H9 (cell line): Measurements from ENCODE around the gene TMEM236. TPM values are rescaled to one million over a fixed set of nuclear protein-coding genes. Genes with fewer than 3 reads are reported as not detected.

Experiments used
- DNase-seq: peaks from one replicate; pipeline ENCODE4 v3.0.0-alpha.2; 2017
- H2AFZ ChIP-seq: one replicate; pipeline ENCODE4 v1.6.1; 2013; ENCODE audit warnings: mild to moderate bottlenecking, low read length, control low read depth, moderate library complexity
- H2AK5ac ChIP-seq: 2 replicates; pipeline ENCODE4 v1.6.1; 2013; ENCODE audit warnings: low read length, control low read depth, mixed read lengths; ENCODE audit not compliant: insufficient read length
- H2BK120ac ChIP-seq: one replicate; pipeline ENCODE4 v1.6.1; 2013; ENCODE audit warnings: low read depth, mild to moderate bottlenecking, low read length, control low read depth, inconsistent platforms; ENCODE audit not compliant: poor library complexity, severe bottlenecking
- H2BK12ac ChIP-seq: 2 replicates; pipeline ENCODE4 v1.6.1; 2013; ENCODE audit warnings: low read length, control low read depth, mixed read lengths, low read depth; ENCODE audit not compliant: insufficient read length
- H2BK15ac ChIP-seq: 2 replicates; pipeline ENCODE4 v1.6.1; 2013; ENCODE audit warnings: low read depth, low read length, control low read depth
- H2BK20ac ChIP-seq: one replicate; pipeline ENCODE4 v1.6.1; 2013; ENCODE audit warnings: low read depth, mild to moderate bottlenecking, low read length, control low read depth, inconsistent platforms; ENCODE audit not compliant: poor library complexity, severe bottlenecking
- H2BK5ac ChIP-seq: 2 replicates; pipeline ENCODE4 v1.6.1; 2013; ENCODE audit warnings: low read length, control low read depth, mixed read lengths; ENCODE audit not compliant: insufficient read length
- H3K14ac ChIP-seq: 2 replicates; pipeline ENCODE4 v1.6.1; 2013; ENCODE audit warnings: low read length, control low read depth; ENCODE audit not compliant: insufficient read depth
- H3K18ac ChIP-seq: 2 replicates; pipeline ENCODE4 v1.6.1; 2013; ENCODE audit warnings: low read depth, mild to moderate bottlenecking, mixed read lengths, low read length, control low read depth; ENCODE audit not compliant: insufficient read length
- H3K23ac ChIP-seq: 2 replicates; pipeline ENCODE4 v1.6.1; 2013; ENCODE audit warnings: low read length, control low read depth, mixed read lengths, low read depth; ENCODE audit not compliant: insufficient read length
- H3K23me2 ChIP-seq: 2 replicates; pipeline ENCODE4 v1.6.1; 2013; ENCODE audit warnings: low read depth, mild to moderate bottlenecking, mixed read lengths, low read length, control low read depth; ENCODE audit not compliant: insufficient read length, poor library complexity, severe bottlenecking
- H3K27ac ChIP-seq: 2 replicates; pipeline ENCODE4 v1.5.1; 2013; ENCODE audit warnings: low read length, control low read depth, mixed read lengths, low read depth; ENCODE audit not compliant: insufficient read length
- H3K27me3 ChIP-seq: 2 replicates; pipeline ENCODE4 v1.6.1; 2013; ENCODE audit warnings: low read length, control low read depth, inconsistent platforms; ENCODE audit not compliant: insufficient read depth
- H3K4ac ChIP-seq: 2 replicates; pipeline ENCODE4 v1.6.1; 2013; ENCODE audit warnings: low read depth, mild to moderate bottlenecking, control low read depth, inconsistent platforms, low read length, moderate library complexity
- H3K4me1 ChIP-seq: 2 replicates; pipeline ENCODE4 v1.6.1; 2013; ENCODE audit warnings: low read length, control low read depth, inconsistent platforms; ENCODE audit not compliant: insufficient read depth
- H3K4me2 ChIP-seq: 2 replicates; pipeline ENCODE4 v1.6.1; 2013; ENCODE audit warnings: low read length, control low read depth, mixed read lengths; ENCODE audit not compliant: insufficient read length, insufficient read depth
- H3K56ac ChIP-seq: 2 replicates; pipeline ENCODE4 v1.6.1; 2013; ENCODE audit warnings: low read depth, mild to moderate bottlenecking, mixed read lengths, low read length, control low read depth; ENCODE audit not compliant: insufficient read length
- H3K79me1 ChIP-seq: 2 replicates; pipeline ENCODE4 v1.6.1; 2013; ENCODE audit warnings: low read depth, mild to moderate bottlenecking, moderate library complexity, low read length, control low read depth, inconsistent platforms; ENCODE audit not compliant: insufficient read depth, poor library complexity, severe bottlenecking
- H3K79me2 ChIP-seq: 2 replicates; pipeline ENCODE4 v1.6.1; 2013; ENCODE audit warnings: low read length, control low read depth, inconsistent platforms; ENCODE audit not compliant: insufficient read depth
- H3K9ac ChIP-seq: 2 replicates; pipeline ENCODE4 v1.6.1; 2013; ENCODE audit warnings: low read length, control low read depth, mixed read lengths; ENCODE audit not compliant: insufficient read length; ENCODE audit errors: extremely low read depth
- H3K9me3 ChIP-seq: one replicate; pipeline ENCODE4 v1.6.1; 2013; ENCODE audit warnings: low read depth, low read length, inconsistent platforms; ENCODE audit not compliant: control insufficient read depth
- H3T11ph ChIP-seq: one replicate; pipeline ENCODE4 v1.6.1; 2013; ENCODE audit warnings: mild to moderate bottlenecking, low read length, control low read depth, inconsistent platforms
- H4K20me1 ChIP-seq: one replicate; pipeline ENCODE4 v1.6.1; 2013; ENCODE audit not compliant: control insufficient read depth, insufficient read length, insufficient read depth
- H4K5ac ChIP-seq: 2 replicates; pipeline ENCODE4 v1.6.1; 2013; ENCODE audit warnings: low read depth, mild to moderate bottlenecking, mixed read lengths, low read length, control low read depth; ENCODE audit not compliant: insufficient read length
- H4K8ac ChIP-seq: replicated peaks from 2 replicates; pipeline ENCODE4 v1.6.1; 2013; ENCODE audit warnings: low read length, control low read depth, mixed read lengths, low read depth; ENCODE audit not compliant: insufficient read length
- H4K91ac ChIP-seq: 2 replicates; pipeline ENCODE4 v1.6.1; 2013; ENCODE audit warnings: low read depth, mild to moderate bottlenecking, moderate library complexity, mixed read lengths, low read length, control low read depth; ENCODE audit not compliant: insufficient read length
- H3K27ac Mint-ChIP-seq, 3 experiments: 2 replicates in 2 of 3; 3 replicates in 1 of 3; pipeline ENCODE4 v1.8.0; 2020 to 2021; ENCODE audit warnings: mixed read lengths in 3 of 3, mild to moderate bottlenecking in 1 of 3, moderate library complexity in 1 of 3
- H3K27me3 Mint-ChIP-seq: 2 replicates; pipeline ENCODE4 v1.8.0; 2021; ENCODE audit warnings: low read depth, mild to moderate bottlenecking, moderate library complexity, mixed read lengths
- H3K36me3 Mint-ChIP-seq, 3 experiments: 2 replicates in 2 of 3; 3 replicates in 1 of 3; pipeline ENCODE4 v1.8.0; 2020 to 2021; ENCODE audit warnings: low read depth in 3 of 3, mixed read lengths in 3 of 3; ENCODE audit not compliant: insufficient read depth in 1 of 3
- H3K4me1 Mint-ChIP-seq, 2 experiments: 2 replicates each; pipeline ENCODE4 v1.8.0; 2020; ENCODE audit warnings: mixed read lengths in 2 of 2
- H3K4me3 Mint-ChIP-seq, 2 experiments: 2 replicates in 1 of 2; 3 replicates in 1 of 2; pipeline ENCODE4 v1.8.0; 2020 to 2021; ENCODE audit warnings: mild to moderate bottlenecking in 2 of 2, mixed read lengths in 2 of 2, moderate library complexity in 1 of 2
- H3K9me3 Mint-ChIP-seq, 2 experiments: 2 replicates in 1 of 2; 3 replicates in 1 of 2; pipeline ENCODE4 v1.8.0; 2020; ENCODE audit warnings: mild to moderate bottlenecking in 2 of 2, mixed read lengths in 2 of 2, moderate library complexity in 1 of 2
- CTCF ChIP-seq: fragments of 200-600 bp; sonication (generic); conservative IDR thresholded peaks from 3 replicates; pipeline ENCODE4 v1.8.0; 2021; ENCODE audit warnings: antibody characterized with exemption, mild to moderate bottlenecking
- WGBS: extraction: QIAGEN DNeasy Blood & Tissue Kit; methylation state at CpG from one replicate; pipeline ENCODE4 v1.1.7; 2013; ENCODE audit warnings: missing lambda C conversion rate, low lambda C conversion rate, mixed read lengths; ENCODE audit not compliant: insufficient read length; ENCODE audit errors: extremely low coverage; 5-methylcytosine and 5-hydroxymethylcytosine counted together
- total RNA-seq: library from RNA; stranded (reverse); gene quantifications from 2 replicates; pipeline ENCODE4 v1.2.1, GENCODE V29; 2021

TMEM236 gene
- total RNA-seq, 1 experiment from 2014 or later, result not detected

GRCh38 chr10:17785276-17785930 is 33.4 kb downstream of the TMEM236 start:
- H3K4me2 ChIP-seq, result no peak overlapping the region
- no peak overlapping the region for H2BK20ac ChIP-seq
- H3K23ac ChIP-seq, result no peak overlapping the region
- H4K8ac ChIP-seq, result no peak overlapping the region
- H3K27ac ChIP-seq, result no peak overlapping the region
- H3K27ac Mint-ChIP-seq, result no peak overlapping the region
- no peaks in the 10 kb centered on the region for H3K23me2 ChIP-seq
- no peak overlapping the region for H3T11ph ChIP-seq
- no peaks in the 10 kb centered on the region for H3K9me3 ChIP-seq
- H2BK120ac ChIP-seq, result no peak overlapping the region
- H3K56ac ChIP-seq, result no peak overlapping the region
- no peak overlapping the region for H3K4me3 Mint-ChIP-seq
- no peak overlapping the region for H2BK15ac ChIP-seq
- no peak overlapping the region for H2AK5ac ChIP-seq
- H3K27me3 ChIP-seq, result no peaks in the 10 kb centered on the region
- no peak overlapping the region for H2BK12ac ChIP-seq
- no peak for DNase-seq
- no peaks in the 10 kb centered on the region for H3K36me3 Mint-ChIP-seq
- no peaks in the 10 kb centered on the region for H3K4me1 ChIP-seq
- no peak overlapping the region for H4K91ac ChIP-seq
- H3K27me3 Mint-ChIP-seq, result no peaks in the 10 kb centered on the region
- H3K9ac ChIP-seq, result no peak overlapping the region
- H3K9me3 Mint-ChIP-seq, result no peaks in the 10 kb centered on the region
- H3K14ac ChIP-seq, result no peak overlapping the region
- H3K18ac ChIP-seq, result no peak overlapping the region
- H4K5ac ChIP-seq, result no peak overlapping the region
- no peaks in the 10 kb centered on the region for H4K20me1 ChIP-seq
- H2BK5ac ChIP-seq, result no peak overlapping the region
- no peaks in the 10 kb centered on the region for H3K79me1 ChIP-seq
- WGBS, result no CpG with 5 or more reads among the region's 5 CpGs
- H3K4me1 Mint-ChIP-seq, result peaks cover 5 to 6% of the 10 kb centered on the region in 2 experiments
- TF ChIP-seq CTCF, result no peak
- H3K4ac ChIP-seq, result no peak overlapping the region
- H2AFZ ChIP-seq, result no peak overlapping the region
- no peaks in the 10 kb centered on the region for H3K79me2 ChIP-seq
